GM12801 (cell line): ENCODE measurements around the gene CLCA4.
A peak's percentile ranks its signal among the peaks of the same experiment; 100 is the strongest.

Source experiments
- CTCF ChIP-seq: IDR thresholded peaks from one replicate; pipeline ENCODE4 v1.5.1; 2011; ENCODE audit warnings: control low read depth; ENCODE audit not compliant: insufficient read length; ENCODE audit errors: extremely low read depth

CLCA4 gene

DNA sequence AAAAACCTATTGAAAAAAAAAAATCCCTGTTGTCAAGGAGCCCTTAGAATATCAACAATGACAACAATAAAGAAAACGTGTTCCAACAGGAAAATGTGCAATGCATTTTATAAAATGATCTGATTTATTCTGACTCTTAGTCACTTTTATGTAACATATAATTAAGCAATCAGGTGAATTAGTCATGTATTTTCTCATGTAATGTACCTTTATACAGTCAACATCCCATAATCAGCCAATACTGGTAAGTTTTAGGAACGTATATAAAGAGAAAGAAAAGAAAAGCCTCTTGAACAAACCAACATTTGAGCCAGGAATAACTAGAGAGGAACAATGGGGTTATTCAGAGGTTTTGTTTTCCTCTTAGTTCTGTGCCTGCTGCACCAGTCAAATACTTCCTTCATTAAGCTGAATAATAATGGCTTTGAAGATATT is at the start of gene CLCA4:
CLCA4 (plus strand) TSS at position 292 of the 435 bp plus-strand sequence; CDS start at position 334, 42 bp downstream.
- TF ChIP-seq CTCF, result no peak

DNA sequence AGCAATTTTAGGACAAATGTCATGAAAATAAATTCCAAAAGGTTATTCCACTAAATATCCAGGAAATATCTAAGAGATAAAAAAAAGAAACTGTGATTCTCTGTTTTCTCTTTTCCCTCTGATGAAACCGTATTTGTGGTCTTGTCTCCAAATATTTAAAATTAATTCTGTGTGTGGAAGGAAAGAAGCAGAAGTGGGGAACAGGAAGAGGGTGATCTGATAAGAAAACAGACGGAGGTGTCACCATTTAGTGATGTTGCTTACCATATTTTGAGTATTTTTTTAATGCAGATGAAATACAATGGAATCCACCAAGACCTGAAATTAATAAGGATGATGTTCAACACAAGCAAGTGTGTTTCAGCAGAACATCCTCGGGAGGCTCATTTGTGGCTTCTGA is 48.6 kb upstream of the CLCA4 start:
- TF ChIP-seq CTCF, result no peak

- peak; percentile 89 for TF ChIP-seq CTCF
Measured at GRCh38 chr1:86499987-86500593, 46.8 kb upstream of the CLCA4 start.

DNA sequence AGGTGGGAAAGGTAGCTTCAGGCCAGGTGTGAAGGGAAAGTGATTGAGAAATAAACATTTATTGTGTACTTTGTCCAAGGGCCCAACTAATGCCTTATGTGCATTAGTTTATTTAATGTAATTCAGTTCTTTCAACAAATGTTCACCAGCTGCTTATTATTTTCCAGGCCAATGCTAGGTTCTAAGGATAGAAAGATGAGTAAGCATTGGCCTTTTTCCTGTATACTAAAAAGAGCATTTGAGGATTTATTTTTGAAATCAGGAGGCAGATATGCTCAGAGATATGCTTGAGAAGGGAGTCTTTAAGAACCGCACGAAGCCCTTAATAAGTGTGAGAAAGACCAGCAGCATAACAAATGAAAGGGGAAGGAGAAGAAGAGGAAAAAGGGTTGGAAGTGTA is 46.2 kb upstream of the CLCA4 start:
- no peak for TF ChIP-seq CTCF

DNA sequence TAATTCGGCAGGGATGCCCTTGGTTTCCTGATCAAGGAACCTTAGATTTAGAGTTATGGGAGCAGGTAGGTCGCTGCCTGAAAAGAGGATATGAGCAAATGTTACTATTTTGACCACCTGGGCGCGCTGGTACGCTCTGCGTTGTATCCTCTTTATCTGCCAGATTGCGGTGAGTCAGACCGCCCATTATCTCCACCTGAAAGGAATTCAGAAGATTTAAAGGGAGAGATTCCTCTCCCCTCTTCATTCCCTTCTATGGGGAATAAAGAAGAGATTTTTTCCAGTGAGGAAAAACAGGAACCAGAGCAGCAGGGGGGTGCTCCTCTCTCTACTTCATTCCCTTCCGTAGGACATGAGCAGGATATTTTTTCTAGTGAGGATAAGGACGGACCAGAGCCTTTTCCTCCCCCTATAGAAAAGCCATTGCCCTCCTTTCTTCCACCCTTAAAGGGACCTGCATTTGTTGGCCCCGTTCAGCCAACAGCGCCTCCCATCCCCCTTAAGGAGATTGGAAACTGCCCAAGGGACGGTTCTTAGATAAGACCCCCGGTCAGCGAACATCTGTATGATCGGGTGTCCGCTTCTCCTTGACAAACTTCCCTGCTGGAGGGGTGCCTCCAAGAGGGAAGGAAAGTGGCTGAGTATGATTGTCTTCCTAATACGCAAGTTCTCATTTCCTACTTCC is 44.0 kb upstream of the CLCA4 start:
- TF ChIP-seq CTCF, result no peak

DNA sequence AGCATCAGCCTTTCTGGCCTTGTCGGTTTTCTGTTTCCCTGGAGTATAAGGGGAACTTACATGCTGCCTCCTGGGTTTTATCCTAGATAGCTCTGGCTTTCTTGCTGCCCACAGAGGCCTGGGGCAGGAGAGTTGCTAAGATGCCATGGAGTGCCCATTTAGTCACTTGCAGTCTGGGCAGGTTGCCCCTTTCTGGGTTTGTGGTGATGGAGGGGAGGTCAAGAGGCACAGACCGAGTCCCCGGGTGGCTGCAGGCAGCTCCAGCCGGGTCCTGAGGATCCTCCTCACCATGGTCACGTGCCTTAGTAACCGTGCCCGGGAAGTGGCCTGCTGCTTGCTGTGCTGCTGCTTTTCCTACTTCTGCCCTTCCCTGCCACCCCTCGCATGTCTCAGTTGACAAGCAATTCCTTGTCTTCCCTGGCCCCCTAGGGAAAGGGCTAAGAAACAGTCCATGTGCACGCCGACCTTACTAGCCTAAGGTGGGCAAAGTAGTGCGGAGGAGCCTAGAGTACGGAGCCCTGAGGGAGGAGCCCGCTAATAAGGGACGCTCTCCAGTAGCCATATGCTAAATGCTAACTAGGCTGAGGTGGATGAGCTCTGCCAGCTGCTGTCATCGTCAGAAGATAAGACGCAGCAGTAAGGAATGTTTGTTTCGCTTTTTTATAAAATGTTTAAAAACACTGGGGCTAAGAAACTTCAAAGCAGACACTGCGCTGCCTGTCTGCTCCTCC is 43.3 kb upstream of the CLCA4 start:
- TF ChIP-seq CTCF, result no peak

DNA sequence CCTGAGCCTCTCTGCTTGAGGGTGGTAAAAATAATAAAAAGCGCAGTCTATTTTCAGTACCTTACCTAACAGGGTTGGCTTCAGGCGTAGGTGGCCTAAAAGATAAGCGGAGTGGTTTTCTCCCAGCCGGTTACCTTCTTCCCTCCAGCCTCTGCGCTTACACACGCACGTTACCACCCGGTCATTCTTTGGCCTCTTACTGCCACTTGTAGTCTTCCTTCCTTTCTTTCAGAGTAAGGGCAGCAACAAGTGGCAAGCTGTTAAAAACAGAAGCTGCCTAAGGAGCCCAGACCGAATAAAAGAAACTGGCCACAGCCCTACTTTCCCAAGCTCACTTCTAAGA is 42.8 kb upstream of the CLCA4 start:
- TF ChIP-seq CTCF, result no peak
